Activated CD8-positive, alpha-beta memory T cell treated with anti-CD3 and anti-CD28 coated beads, Interleukin-2, amount 50 U/mL, for 1 hour (primary cell): ENCODE results near the gene ATP6V1E1.

Experiments used
- DNase-seq: peaks from one replicate; pipeline ENCODE4 v3.0.0-alpha.2; 2020; ENCODE audit errors: extremely low read depth

ATP6V1E1 gene

DNA sequence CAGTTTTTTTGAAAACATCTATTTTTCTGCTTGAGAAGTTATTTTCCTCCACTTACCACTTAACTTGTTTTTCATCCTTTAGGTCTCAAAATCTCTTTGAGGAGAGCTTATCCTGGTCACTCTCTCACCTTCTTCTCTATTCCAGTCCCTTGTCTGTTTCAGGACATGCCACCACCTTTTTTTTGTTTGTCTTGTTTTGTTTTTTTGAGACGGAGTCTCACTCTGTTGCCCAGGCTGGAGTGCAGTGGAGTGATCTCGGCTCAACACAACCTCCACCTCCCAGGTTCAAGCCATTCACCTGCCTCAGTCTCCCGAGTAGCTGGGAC is 5.4 kb upstream of the ATP6V1E1 start:
- no peak for DNase-seq

DNA sequence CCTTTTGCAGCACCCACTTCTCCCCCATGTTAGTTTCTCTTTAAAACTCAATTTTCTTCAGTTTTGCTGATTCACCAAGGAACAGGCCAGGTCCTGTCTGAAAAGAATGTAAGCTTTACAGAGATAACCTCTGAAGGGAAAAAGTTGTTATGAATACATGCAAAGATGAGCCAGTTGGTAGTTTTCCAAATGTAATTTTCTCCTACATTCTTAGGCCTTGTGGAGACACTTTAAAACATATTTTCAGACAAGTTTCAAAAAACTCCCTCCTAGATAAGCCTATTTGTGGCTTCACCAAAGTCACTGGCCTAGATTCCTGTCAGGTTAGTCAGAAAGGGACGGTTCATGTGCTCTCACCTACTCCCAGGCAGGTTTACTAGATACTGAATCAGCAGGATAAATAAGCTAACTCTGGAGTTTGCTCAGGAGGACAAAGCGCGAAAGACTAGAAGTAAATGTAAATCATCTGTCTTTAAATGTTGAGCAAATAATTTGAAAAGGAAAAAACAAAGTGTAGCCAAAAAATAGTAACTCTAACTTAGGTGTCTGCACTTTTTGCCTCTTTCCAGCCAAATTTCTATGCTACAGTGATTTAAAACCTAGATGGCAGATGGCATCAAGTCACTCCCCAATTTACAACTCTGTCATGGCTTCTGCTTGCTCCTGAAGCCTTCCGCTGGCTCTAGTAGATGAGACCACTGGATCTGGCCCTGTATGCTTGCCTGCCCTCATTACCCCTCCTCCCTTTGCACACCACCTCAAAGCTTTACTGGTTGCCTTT is 4.9 kb upstream of the ATP6V1E1 start:
- no peak for DNase-seq

DNA sequence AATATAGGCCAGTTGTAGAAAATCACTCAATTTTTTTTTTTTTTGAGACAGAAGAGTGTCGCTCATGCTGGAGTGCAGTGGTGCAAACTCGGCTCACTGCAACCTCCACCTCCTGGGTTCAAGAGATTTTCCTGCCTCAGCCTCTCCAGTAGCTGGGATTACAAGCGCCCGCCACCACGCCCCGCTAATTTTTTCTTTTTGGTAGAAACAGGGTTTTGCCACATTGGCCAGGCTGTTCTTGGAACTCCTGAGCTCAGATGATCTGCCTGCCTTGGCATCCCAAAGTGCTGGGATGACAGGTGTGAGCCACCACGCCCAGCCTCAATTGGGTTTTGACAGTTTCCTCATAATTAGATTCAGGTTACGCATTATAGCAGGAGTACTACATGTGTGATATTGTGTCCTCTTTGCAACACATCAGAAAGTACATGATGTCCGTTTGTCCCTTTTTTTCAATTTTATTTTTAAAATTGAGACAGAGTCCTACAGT is 2.6 kb upstream of the ATP6V1E1 start:
- DNase-seq = no peak

DNA sequence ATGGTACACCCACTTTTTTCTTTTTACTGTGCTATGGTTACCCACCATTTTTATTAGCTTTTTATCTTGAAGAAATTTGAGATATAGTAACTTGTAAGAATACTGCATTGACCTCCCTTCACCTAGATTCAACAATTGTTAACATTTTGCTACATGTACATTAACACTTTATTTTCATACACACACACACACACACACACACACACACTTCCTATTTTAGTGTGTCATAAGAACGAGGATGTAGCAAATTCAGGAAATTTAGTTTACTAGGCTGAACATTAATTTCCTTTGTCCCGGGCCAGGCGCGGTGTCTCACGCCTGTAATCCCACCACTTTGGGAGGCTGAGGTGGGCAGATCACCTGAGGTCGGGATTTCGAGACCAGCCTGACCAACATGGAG is 1.1 kb upstream of the ATP6V1E1 start:
- no peak for DNase-seq

DNA sequence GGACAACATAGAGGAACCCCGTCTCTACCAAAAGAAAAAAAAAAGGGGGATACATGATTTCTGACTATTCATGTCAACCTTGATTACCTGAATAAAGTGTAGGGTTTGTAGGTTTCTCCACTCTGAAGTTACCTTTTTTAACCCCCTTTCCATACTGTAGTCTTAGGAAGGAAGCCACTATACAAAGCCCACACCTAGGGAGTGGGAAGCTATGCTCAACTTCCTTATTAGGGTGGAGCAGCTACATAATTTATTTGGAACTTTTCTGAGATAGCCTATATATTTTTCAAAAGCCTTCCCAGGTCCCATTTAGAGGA is 582 bp upstream of the ATP6V1E1 start:
- DNase-seq = no peak

DNA sequence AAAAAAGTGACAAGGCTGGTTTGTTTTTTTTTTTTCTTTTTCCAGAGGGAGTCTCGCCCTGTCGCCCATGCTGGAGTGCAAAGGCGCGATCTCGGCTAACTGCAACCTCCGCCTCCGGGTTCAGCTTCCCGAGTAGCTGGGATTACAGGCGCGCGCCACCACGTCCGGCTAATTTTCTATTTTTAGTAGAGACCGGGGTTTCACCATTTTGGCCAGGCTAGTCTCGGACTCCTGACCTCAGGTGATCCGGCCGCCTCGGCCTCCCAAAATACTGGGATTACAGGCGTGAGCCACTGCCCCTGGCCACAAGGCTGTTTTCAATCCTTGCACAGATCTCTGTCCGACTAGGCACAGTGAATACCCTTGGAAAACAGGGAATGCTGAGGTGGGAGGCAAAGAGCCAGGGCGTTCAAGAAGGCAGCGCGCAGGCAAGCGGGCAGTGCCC is 566 bp downstream of the ATP6V1E1 start:
- no peak for DNase-seq

DNA sequence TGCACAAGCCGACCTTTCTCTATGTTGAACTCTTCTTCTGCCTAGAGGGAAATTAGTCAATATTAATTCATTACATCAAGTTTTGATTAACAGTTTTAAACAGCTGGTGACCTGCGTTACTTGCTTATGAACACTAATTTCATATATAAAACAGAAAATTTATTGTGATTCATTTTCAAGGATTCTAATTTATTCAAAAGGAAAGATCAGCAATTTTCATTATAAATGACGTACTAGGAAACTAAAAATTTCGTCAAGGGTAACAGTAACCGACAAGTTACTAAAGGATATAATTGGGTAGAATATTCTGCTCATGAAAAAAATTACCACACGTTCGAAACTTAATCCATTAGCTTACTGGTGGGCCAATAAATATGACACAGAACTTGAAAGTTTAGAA is 15.3 kb downstream of the ATP6V1E1 start:
- DNase-seq = no peak

DNA sequence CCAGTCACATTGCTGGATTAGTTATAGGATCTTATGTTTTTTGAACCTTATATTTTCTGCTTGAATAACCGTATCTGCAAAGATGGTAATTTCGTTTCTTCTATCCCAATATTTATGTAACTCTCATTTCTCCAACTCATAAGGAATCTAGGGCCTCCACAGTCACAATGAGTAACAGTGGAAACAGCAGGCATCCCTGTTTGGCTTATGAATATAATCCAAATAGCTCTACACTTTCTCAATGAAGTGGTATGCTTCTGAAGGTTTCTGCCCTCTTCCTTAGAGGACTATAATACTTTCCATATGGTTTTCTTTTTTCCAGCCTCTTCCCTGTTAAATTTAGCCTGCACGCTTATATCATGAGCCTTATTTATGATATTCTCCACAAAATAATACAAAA is 16.5 kb downstream of the ATP6V1E1 start:
- no peak for DNase-seq

DNA sequence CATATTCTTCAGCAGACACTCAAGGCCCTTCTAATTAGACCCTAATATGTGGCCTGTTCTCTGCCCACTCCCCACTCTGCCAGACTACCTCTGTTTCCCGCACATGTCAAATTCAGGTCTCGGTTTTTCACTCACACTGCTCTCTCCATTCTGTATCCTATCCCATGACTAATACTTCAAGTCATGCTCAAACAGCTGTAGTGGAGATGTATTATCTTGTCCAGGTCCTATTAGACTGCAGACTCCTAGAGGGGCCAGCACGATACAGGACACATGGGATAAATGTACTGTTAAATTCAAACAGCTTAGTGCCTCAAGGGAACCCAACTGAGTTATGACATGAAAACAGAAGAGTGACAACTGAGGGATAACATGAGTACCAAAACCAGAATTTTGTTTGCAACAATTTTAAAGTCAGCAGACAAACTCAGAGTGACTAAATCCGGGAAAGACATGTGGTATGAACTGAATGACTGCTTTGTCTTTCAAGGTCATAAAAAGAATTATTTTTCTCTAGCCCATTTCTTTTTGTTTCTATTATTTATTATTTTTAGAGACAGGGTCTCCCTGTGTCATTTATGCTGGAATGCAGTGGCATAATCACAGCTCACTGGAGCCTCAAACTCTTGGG is 20.5 kb downstream of the ATP6V1E1 start:
- no peak for DNase-seq

DNA sequence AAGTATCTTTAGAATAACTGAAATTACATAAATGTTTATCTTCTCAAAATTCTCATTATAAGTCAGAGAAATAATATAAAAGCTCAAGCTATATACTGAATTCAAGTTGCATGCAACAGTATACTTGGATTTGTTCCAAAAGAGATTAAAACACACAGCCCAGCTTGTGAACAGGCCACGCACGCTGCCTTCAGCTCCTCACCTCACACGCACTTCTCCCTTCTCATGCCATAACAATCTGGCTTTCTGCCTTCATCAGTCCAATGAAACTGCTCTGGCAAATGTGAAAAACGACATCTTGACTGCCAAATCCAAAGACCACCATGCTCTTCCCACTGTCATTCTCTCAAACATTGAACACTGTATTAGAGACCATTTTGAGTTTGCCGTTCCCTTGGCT is 22.1 kb downstream of the ATP6V1E1 start:
- DNase-seq = no peak

DNA sequence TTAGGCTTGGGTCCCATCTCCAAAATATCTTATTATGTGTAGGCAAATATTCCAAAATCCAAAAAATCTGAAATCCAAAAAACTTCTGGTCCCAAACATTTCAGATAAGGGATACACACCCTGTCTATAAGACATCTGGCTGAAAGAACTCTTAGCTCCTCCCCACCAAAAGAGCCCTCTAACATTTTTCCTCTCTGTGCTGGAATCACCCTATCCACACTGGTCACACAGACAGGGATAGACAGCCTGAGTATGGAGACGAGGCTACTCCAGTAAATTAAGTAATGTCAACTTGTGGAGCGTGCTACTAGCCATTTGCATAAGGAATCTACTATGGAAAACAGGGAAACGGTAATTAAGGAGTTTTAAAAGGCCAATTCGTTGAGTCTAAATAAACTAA is 24.9 kb downstream of the ATP6V1E1 start:
- no peak for DNase-seq

DNA sequence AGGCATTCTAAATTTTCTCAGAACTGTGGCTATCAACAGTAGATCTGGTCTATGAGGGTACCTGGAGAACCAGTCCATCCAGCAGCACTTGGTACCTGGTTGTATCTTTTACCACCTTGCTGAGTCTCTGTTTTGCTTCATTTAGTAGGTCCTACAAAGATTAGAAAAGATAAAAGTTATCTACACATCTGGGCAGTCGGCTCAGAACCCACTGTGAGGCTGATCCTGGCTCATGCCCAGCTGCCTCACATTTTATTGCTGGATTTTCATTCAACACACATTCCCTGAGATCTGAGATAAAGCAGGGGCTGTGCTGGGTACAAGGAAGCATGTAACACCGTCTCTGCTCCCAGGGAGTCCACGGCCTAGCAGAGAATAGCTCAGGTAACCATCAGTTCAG is 27.5 kb downstream of the ATP6V1E1 start:
- DNase-seq = no peak

DNA sequence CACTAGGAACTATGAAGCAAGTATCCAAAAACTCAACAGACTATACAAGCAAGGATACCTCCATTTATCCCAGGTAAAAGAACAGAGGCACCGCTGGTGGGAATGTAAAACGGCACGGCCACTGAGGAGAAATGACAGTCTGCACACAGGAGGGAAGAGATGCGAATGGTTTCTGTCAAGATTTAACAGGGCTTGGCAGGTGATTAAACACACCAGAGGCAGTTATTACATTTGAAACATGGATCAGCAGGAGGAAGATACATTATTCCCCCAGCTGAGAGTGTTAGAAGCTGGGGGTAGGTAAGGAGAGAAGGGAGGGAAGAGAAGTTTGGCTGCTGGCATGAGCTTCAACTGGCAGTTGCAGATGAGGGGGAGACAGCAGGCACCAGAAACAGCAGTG is 30.2 kb downstream of the ATP6V1E1 start:
- DNase-seq = no peak

DNA sequence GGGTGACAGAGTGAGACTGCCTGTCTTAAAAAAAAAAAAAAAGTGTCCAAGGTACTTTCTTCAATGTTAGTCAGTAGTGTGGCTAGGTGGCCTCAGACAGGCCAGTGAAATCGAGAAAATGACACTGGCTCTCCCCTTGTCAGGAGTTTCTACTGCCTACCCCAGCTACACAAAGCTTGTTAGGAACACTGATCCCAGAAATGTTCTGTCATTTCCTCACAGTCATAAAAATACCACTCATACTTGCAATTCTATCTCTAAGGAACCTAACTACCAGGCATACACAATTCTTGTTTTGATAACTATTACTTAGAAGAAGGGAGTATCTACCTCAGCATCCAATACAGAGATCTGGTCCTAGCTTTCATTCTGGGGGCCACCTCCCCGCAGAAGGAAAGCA is 31.3 kb downstream of the ATP6V1E1 start:
- DNase-seq = no peak

DNA sequence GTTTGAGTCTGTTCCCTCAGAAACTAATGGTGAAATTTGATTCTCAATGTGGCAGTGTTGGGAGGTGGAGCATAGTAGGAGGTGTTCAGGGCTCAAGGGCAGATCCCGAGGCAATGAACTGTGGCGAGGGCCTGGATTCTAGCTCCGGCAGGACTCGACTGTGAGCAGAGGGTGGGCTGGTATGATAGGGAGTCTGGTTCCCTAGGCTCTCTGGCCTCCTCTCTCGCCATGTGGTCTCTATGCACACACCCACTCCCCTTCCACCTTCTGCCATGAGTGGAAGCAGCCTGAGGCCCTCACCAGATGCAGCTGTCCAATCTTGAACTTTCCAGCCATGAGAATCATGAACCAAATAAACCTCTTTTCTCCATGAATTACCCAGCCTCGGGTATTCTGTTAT is 32.3 kb downstream of the ATP6V1E1 start:
- DNase-seq = no peak

DNA sequence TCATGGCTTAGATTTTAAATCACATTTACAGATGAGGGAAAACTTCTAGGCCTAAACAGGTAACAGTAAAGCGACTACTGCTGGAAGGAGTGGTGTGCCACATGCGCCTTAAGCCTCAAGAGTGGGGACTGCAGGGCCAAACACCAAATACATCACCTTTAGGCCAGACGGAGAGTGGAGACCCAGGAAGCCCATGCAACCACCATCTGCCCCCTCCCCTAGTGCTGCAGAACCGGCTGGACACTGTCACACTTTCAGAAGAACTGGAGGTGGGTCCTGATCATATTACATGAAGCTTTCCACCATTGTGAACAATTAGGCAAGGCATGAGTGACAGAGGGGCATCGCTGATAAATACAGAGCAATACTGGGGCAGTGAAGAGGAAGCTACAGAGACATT is 36.3 kb downstream of the ATP6V1E1 start:
- no peak for DNase-seq

DNA sequence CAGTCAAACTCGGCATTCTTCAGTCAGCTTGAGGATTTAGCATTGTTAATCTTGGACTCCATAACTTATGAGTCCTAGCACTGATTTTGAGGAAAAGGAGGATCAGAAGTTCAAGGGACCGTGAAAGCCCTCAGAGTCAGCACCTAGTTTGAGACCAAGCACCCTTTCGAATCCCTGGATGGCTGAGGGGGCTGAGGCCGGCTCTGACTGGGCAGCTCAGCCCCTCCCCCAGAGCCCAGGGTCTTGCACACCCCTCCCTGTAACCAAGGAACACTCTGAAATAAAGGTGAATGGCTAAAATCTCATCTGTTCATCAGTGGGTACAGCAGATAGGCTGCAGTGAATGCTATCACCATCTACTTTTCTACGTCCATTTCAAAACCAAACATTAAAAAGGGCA is 38.0 kb downstream of the ATP6V1E1 start:
- DNase-seq = no peak

DNA sequence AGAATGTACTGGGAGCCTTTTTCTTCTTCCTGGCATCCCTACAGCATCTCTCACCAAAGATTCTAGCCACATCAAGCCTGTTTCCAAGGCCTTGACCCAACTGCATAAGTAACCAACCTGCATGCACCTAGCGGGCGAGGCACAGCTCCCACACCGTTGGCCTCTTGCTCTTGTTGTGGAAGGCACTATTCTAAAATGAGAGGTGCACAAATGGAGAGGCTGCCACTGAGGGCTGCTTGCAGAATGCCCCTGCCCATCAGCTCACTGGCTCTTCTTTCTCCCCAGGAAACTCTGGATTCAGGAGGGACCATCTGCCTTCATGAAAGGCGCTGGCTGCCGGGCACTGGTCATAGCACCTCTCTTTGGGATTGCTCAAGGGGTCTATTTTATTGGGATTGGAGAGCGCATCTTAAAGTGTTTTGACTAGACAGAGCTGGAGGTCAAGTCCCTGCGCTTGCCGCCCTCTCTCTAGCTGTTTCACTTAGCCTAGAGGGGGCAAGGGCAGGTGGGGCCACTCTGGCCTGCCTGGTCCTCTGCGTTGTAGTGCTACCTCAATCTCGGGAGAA is 38.7 kb downstream of the ATP6V1E1 start:
- no peak for DNase-seq

DNA sequence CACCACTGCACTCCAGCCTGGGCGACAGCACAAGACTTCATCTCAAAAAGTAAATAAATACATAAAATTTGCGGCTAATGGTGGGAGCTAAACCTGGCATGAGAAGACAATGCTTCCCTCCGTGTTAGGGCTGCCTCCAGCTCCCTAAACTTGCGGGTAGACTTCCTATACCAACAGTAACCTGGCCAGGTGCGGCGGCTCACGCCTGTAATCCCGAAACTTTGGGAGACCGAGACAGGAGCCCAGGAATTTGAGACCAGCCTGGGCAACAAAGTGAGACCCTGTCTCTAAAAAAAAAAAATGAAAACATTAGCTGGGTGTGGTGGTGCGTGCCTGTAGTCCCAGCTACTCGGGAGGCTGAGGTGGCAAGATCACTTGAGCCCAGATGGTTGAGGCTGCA is 39.9 kb downstream of the ATP6V1E1 start:
- DNase-seq = no peak

DNA sequence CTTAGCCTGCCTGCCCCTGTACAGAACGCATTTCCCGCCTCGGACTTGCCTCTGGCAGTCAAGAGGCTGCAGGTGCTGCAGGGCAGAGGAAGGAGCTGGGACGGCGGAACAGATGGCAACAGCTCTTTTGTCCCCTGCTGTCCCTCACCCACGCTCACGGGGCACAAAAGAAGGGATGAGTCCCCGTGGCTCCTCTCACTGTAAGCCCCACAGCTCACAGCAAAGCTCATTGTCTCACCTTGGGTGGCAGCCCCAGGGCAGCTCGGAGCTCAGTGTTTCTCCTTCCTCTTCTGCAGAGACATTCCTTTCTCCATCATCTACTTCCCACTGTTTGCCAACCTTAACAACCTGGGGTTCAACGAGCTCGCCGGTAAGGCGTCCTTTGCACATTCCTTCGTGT is 40.9 kb downstream of the ATP6V1E1 start:
- DNase-seq = no peak

DNA sequence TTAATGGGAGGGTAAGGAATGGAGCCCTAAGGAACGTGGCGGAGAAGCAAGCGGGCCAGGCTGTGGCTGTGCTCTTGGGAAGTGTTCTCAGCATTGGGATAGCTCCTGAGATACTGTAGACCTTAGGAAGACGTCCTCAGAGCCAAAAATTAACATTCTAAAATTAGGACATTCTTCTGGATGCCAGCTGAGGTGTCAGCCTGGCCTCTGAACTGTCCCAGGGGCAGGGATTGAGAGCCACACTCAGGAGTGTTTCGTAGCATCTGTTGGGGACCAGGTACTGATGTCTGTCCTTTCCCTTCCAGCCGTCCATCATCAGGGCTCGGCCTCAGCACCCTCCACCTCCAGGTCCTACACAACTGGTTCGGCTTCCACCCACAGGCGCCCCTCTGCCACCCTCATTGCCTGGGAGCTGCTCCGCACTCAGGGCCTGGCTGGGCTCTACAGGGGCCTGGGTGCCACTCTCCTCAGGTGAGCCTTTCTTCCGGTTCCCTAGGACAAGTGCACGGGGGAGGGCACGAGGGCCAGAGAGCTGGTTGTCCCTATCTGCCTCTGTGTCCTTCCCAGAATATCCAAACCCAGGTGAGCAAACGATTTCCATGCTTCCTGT is 41.6 kb downstream of the ATP6V1E1 start:
- DNase-seq = no peak

DNA sequence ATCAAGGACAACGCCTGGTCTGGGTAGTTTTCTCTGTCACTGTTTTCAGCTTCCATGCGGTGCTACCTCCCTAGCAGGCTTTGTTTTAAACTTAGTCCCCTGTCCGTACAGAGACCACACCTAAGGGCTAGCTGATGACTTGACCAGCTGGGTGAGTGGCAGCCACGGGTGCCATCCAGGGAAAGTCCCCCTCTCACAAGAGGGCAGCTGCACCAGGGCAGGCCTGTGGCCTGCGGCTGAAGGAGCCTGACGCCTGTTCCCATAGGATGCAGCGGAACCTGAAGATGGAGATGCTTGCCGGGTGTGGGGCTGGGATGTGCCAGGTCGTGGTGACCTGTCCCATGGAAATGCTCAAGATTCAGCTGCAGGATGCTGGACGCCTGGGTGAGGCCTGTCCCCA is 45.4 kb downstream of the ATP6V1E1 start:
- DNase-seq = no peak

DNA sequence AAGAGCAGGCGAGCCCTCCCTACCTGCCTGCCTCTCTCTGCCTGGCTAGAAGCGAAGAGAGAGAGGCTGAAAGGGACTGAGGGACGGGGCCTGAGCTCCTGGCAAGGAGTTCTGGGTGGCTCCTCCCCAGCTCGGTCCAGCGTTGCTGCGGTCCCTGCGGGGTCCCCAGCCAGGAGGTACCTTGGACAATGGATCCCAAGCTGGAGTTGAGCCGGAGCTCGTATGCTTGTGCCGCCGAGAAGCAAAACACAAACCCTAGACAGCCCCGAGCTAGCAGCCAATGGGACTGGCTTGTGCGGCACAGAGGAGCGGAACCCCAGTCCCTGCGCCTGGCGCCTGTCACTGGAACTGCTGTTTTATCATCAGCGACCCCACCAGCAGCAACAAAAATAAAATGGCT is 46.9 kb downstream of the ATP6V1E1 start:
- no peak for DNase-seq
